K562 (cell line): ENCODE data around the gene UFSP2. TPM values are rescaled to one million over a fixed set of nuclear protein-coding genes. Genes with fewer than 3 reads are reported as not detected.

Source experiments
- BRD4 ChIP-seq: fragments of 200-600 bp; sonication (generic); IDR thresholded peaks from 2 replicates; pipeline ENCODE4 v1.6.1; 2017; ENCODE audit warnings: inconsistent platforms
- ELF1 ChIP-seq: fragments of 200-800 bp; sonication (Bioruptor generic); IDR thresholded peaks from 2 replicates; pipeline ENCODE4 v1.6.1; 2016; ENCODE audit warnings: missing genetic modification characterization, missing compliant biosample characterization
- HMG20B ChIP-seq: fragments of 250-450 bp; sonication (Bioruptor Pico); IDR thresholded peaks from 2 replicates; pipeline ENCODE4 v1.5.0; 2021; ENCODE audit warnings: mild to moderate bottlenecking
- HNRNPH1 ChIP-seq: fragments of 200-400 bp; formaldehyde crosslinking; optimal IDR thresholded peaks from 2 replicates; pipeline ENCODE3; 2017; ENCODE audit warnings: low read depth, mild to moderate bottlenecking, low read length, moderate library complexity
- HNRNPUL1 ChIP-seq: fragments of 200-400 bp; formaldehyde crosslinking; IDR thresholded peaks from 2 replicates; pipeline ENCODE4 v1.6.1; 2017; ENCODE audit warnings: low read length
- IFI16 ChIP-seq: fragments of 250-450 bp; sonication (Bioruptor Pico); IDR thresholded peaks from 2 replicates; pipeline ENCODE4 v2.1.2; 2022; ENCODE audit warnings: mild to moderate bottlenecking, inconsistent platforms
- MTA1 ChIP-seq: fragments of 450-650 bp; IDR thresholded peaks from 2 replicates; pipeline ENCODE4 v1.6.1; 2017; ENCODE audit warnings: borderline replicate concordance
- MYC ChIP-seq, 2 experiments: fragments of 250-450 bp in 1 of 2; sonication (Bioruptor Pico) in 1 of 2; IDR thresholded peaks; 2 replicates each; pipeline versions ENCODE4 v1.5.1 to v1.6.1; 2012 to 2021; ENCODE audit warnings: low read depth in 2 of 2, borderline replicate concordance in 1 of 2, improper control_type of control experiment in 1 of 2, low read length in 1 of 2, mild to moderate bottlenecking in 1 of 2, moderate library complexity in 1 of 2
- NCOA1 ChIP-seq: fragments of 450-650 bp; IDR thresholded peaks from 2 replicates; pipeline ENCODE4 v1.6.1; 2016; ENCODE audit warnings: low read depth
- NR2C1 ChIP-seq, 2 experiments: fragments of 450-650 bp; IDR thresholded peaks; 2 replicates each; pipeline ENCODE4 v1.6.1; 2017; ENCODE audit warnings: mild to moderate bottlenecking in 2 of 2, antibody characterized with exemption in 1 of 2, inconsistent platforms in 1 of 2, missing compliant biosample characterization in 1 of 2, missing genetic modification characterization in 1 of 2
- SMAD3 ChIP-seq: fragments of 450-650 bp; formaldehyde crosslinking; conservative IDR thresholded peaks from 2 replicates; pipeline ENCODE4 v1.4.0; 2020; ENCODE audit warnings: mild to moderate bottlenecking
- TCFL5 ChIP-seq: fragments of 250-450 bp; sonication (Bioruptor Pico); conservative IDR thresholded peaks from 2 replicates; pipeline ENCODE4 v1.6.1; 2021; ENCODE audit warnings: mild to moderate bottlenecking, moderate library complexity, matching md5 sums
- TEAD1 ChIP-seq, 2 experiments: fragments of 450-650 bp in 1 of 2; sonication (generic) in 1 of 2; formaldehyde crosslinking; IDR thresholded peaks; 2 replicates each; pipeline versions ENCODE4 v1.4.0 to v1.8.0; 2020 to 2022; ENCODE audit warnings: mild to moderate bottlenecking in 2 of 2, missing genetic modification reagents in 1 of 2
- ZNF143 ChIP-seq: sonication (generic); formaldehyde crosslinking; IDR thresholded peaks from 2 replicates; pipeline ENCODE4 v1.9.0; 2022; ENCODE audit warnings: mild to moderate bottlenecking, missing genetic modification reagents
- ZNF224 ChIP-seq: sonication (generic); formaldehyde crosslinking; IDR thresholded peaks from 2 replicates; pipeline ENCODE4 v1.8.0; 2022; ENCODE audit warnings: mild to moderate bottlenecking, missing genetic modification reagents
- ZZZ3 ChIP-seq: fragments of 450-650 bp; IDR thresholded peaks from 2 replicates; pipeline ENCODE4 v1.6.1; 2016; ENCODE audit warnings: antibody characterized with exemption, mild to moderate bottlenecking, moderate library complexity
- polyA plus RNA-seq, 8 experiments: library from polyadenylated mRNA; depleted of rRNA in 4 of 8; stranded (reverse) in 5 of 8; unstranded in 3 of 8; fragments of >200 nt; fragmentation: Nextera tagmentation in 2 of 8; fragmentation: Illumina TruSeq in 1 of 8; extraction: Ambion mirVana in 2 of 8; extraction: Trizol in 1 of 8; gene quantifications; 2 replicates each; pipeline versions ENCODE4 v1.2.1 to v1.2.3, GENCODE V29; 2011 to 2014; ENCODE audit warnings: inconsistent platforms in 1 of 8, missing spikeins in 1 of 8
- total RNA-seq, 7 experiments: library from RNA; depleted of rRNA in 6 of 7; stranded (reverse); fragments of >200 nt in 6 of 7; fragmentation: Illumina TruSeq in 2 of 7; extraction: Trizol in 2 of 7; gene quantifications; 2 replicates each; pipeline versions ENCODE4 v1.2.1 to v1.2.3, GENCODE V29; 2011 to 2021; ENCODE audit warnings: low replicate concordance in 1 of 7
- TF ChIP-seq, protein P1 (sequence below): fragments of 250-450 bp; sonication (Bioruptor Pico); IDR thresholded peaks from 2 replicates; pipeline ENCODE4 v1.8.0; 2022; ENCODE audit warnings: moderate library complexity, mild to moderate bottlenecking, inconsistent platforms
- TF ChIP-seq, protein P2 (sequence below): fragments of 450-650 bp; formaldehyde crosslinking; IDR thresholded peaks from 2 replicates; pipeline ENCODE4 v1.4.0; 2020; ENCODE audit warnings: mild to moderate bottlenecking
- TF ChIP-seq, protein P3 (sequence below): sonication (generic); formaldehyde crosslinking; IDR thresholded peaks from 2 replicates; pipeline ENCODE4 v1.8.1; 2022; ENCODE audit warnings: missing genetic modification reagents
- TF ChIP-seq, protein P4 (sequence below), 2 experiments: fragments of 450-650 bp in 1 of 2; sonication (generic) in 1 of 2; formaldehyde crosslinking; conservative IDR thresholded peaks; 2 replicates each; pipeline versions ENCODE4 v1.4.0 to v1.8.1; 2020 to 2022; ENCODE audit warnings: mild to moderate bottlenecking in 1 of 2, missing genetic modification reagents in 1 of 2
- TF ChIP-seq, protein P5 (sequence below): sonication (generic); formaldehyde crosslinking; IDR thresholded peaks from 2 replicates; pipeline ENCODE4 v1.8.1; 2022; ENCODE audit warnings: missing genetic modification reagents

The UFSP2 gene
- total and polyA plus RNA-seq, 9 of the 15 experiments (the other 6 are each of a cell fraction or from before 2014, with no cell fraction given) = 20.1 to 55.8 (median 26.6) TPM

DNA sequence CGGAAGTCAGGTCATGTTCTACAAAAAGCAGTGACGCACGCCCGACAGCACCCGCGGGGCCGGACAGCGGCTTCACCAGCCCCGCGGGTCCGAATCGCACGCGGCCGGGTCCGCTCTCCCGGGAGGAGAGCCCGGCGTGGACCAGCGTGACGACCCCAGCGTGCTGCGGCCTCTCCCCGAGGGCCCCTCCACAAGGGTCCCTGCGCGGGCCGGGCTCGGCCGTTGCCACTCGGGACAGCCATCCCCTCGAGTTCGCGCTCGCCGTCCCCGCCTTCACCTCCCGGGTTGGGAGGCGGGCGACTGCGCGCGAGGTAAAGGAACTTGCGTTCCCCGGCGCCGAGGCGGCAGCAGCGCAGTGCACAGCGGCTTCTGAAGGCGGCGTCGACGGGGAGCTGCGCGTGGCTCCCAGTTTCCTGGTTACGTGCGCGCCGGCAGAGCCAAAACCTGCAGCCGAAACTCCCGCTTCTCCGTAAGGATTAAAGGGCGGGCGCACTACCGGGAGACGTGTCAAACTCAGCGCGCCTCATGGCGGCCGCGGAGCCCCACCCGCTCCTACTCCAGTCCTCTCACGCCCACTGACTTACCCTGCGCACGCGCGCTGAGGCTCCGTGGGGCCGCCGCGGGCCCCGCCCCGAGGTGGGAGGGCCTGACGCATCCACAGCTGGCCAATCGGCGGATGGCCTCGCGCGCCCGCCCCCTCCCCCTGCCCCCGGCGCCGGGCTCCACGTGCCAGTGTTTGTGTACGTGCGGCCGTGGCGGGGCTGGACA lies 29.6 kb downstream of the UFSP2 start (continued):
- TF ChIP-seq ELF1 (tag) = peak; percentile 75
- TF ChIP-seq HNRNPH1 = no peak
- TF ChIP-seq, protein P1, sequence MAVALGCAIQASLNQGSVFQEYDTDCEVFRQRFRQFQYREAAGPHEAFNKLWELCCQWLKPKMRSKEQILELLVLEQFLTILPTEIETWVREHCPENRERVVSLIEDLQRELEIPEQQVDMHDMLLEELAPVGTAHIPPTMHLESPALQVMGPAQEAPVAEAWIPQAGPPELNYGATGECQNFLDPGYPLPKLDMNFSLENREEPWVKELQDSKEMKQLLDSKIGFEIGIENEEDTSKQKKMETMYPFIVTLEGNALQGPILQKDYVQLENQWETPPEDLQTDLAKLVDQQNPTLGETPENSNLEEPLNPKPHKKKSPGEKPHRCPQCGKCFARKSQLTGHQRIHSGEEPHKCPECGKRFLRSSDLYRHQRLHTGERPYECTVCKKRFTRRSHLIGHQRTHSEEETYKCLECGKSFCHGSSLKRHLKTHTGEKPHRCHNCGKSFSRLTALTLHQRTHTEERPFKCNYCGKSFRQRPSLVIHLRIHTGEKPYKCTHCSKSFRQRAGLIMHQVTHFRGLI = 0 out of 2 replicates have a peak, but pooled peaks have one; percentile 14
- TF ChIP-seq HNRNPUL1 = no peak
- no peak for TF ChIP-seq IFI16
- TF ChIP-seq, protein P2, sequence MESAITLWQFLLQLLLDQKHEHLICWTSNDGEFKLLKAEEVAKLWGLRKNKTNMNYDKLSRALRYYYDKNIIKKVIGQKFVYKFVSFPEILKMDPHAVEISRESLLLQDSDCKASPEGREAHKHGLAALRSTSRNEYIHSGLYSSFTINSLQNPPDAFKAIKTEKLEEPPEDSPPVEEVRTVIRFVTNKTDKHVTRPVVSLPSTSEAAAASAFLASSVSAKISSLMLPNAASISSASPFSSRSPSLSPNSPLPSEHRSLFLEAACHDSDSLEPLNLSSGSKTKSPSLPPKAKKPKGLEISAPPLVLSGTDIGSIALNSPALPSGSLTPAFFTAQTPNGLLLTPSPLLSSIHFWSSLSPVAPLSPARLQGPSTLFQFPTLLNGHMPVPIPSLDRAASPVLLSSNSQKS (CRISPR knock-in tag) = no peak
- TF ChIP-seq, protein P3, sequence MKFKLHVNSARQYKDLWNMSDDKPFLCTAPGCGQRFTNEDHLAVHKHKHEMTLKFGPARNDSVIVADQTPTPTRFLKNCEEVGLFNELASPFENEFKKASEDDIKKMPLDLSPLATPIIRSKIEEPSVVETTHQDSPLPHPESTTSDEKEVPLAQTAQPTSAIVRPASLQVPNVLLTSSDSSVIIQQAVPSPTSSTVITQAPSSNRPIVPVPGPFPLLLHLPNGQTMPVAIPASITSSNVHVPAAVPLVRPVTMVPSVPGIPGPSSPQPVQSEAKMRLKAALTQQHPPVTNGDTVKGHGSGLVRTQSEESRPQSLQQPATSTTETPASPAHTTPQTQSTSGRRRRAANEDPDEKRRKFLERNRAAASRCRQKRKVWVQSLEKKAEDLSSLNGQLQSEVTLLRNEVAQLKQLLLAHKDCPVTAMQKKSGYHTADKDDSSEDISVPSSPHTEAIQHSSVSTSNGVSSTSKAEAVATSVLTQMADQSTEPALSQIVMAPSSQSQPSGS (CRISPR knock-in tag) = peak; percentile 90
- TF ChIP-seq TEAD1 (CRISPR knock-in tag; IDR thresholded peaks at IDR 0.05) = peak; percentile 27 to 79; a peak in 3 of 4 replicates
- TF ChIP-seq ZNF143 (CRISPR knock-in tag) = 0 out of 2 replicates have a peak, but pooled peaks have one; percentile 29
- 0 out of 2 replicates have a peak, but pooled peaks have one; percentile 32 for TF ChIP-seq BRD4
- TF ChIP-seq, protein P4, sequence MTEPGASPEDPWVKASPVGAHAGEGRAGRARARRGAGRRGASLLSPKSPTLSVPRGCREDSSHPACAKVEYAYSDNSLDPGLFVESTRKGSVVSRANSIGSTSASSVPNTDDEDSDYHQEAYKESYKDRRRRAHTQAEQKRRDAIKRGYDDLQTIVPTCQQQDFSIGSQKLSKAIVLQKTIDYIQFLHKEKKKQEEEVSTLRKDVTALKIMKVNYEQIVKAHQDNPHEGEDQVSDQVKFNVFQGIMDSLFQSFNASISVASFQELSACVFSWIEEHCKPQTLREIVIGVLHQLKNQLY (CRISPR knock-in tag; conservative IDR thresholded peaks at IDR 0.05) = peak in 1 of 2 experiments; percentile 24; a peak in 1 of 4 replicates
- peak; percentile 84 for TF ChIP-seq MYC (IDR thresholded peaks at IDR 0.05; ENCODE audit: low read depth, low read length)
- peak; percentile 90; the same call in 1 of the 2 replicates for TF ChIP-seq MYC (CRISPR knock-in tag; IDR thresholded peaks at IDR 0.05; ENCODE audit: borderline replicate concordance, low read depth)
- no peak for TF ChIP-seq TCFL5 (CRISPR knock-in tag)
- no peak for TF ChIP-seq NR2C1 (IDR thresholded peaks at IDR 0.05)
- 0 out of 2 replicates have a peak, but pooled peaks have one; percentile 3 for TF ChIP-seq NR2C1 (tag; IDR thresholded peaks at IDR 0.05)
- peak; percentile 91 for TF ChIP-seq NCOA1
- no peak; the same call in 1 of the 2 replicates for TF ChIP-seq HMG20B (CRISPR knock-in tag)
- TF ChIP-seq SMAD3 = peak; percentile 35; the same call in 1 of the 2 replicates
- TF ChIP-seq ZZZ3 = no peak
- TF ChIP-seq ZNF224 (CRISPR knock-in tag) = peak; percentile 73
- TF ChIP-seq MTA1 = peak; percentile 88
- TF ChIP-seq, protein P5, sequence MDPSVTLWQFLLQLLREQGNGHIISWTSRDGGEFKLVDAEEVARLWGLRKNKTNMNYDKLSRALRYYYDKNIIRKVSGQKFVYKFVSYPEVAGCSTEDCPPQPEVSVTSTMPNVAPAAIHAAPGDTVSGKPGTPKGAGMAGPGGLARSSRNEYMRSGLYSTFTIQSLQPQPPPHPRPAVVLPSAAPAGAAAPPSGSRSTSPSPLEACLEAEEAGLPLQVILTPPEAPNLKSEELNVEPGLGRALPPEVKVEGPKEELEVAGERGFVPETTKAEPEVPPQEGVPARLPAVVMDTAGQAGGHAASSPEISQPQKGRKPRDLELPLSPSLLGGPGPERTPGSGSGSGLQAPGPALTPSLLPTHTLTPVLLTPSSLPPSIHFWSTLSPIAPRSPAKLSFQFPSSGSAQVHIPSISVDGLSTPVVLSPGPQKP = no peak
